GM06990 (cell line): ENCODE results near the gene WDR72.

Source experiments
- DNase-seq: peaks from one replicate; pipeline ENCODE4 v3.0.0-alpha.2; 2011; ENCODE audit not compliant: insufficient read length; ENCODE audit errors: extremely low read depth
- H3K27me3 ChIP-seq: replicated peaks from 2 replicates; pipeline ENCODE4 v1.6.0; 2011; ENCODE audit warnings: low read length; ENCODE audit not compliant: control insufficient read depth, insufficient read depth
- H3K36me3 ChIP-seq: 2 replicates; pipeline ENCODE4 v1.5.1; 2011; ENCODE audit warnings: low read length; ENCODE audit not compliant: control insufficient read depth, insufficient read depth
- H3K4me3 ChIP-seq: replicated peaks from 2 replicates; pipeline ENCODE4 v1.5.1; 2011; ENCODE audit warnings: low read depth, mild to moderate bottlenecking, control low read depth, low read length
- TF ChIP-seq, protein P1 (sequence below): IDR thresholded peaks from 2 replicates; pipeline ENCODE4 v1.5.1; 2011; ENCODE audit warnings: low read length, control low read depth, mild to moderate bottlenecking, inconsistent platforms; ENCODE audit not compliant: insufficient read depth, poor library complexity, severe bottlenecking

The WDR72 gene

GRCh38 chr15:53753813-53754212 lies 5.7 kb downstream of the WDR72 start:
- no peaks in the 10 kb centered on the region for H3K27me3 ChIP-seq
- DNase-seq = no peak
- no peak overlapping the region for H3K4me3 ChIP-seq
- H3K36me3 ChIP-seq = no peaks in the 10 kb centered on the region
- TF ChIP-seq, protein P1, sequence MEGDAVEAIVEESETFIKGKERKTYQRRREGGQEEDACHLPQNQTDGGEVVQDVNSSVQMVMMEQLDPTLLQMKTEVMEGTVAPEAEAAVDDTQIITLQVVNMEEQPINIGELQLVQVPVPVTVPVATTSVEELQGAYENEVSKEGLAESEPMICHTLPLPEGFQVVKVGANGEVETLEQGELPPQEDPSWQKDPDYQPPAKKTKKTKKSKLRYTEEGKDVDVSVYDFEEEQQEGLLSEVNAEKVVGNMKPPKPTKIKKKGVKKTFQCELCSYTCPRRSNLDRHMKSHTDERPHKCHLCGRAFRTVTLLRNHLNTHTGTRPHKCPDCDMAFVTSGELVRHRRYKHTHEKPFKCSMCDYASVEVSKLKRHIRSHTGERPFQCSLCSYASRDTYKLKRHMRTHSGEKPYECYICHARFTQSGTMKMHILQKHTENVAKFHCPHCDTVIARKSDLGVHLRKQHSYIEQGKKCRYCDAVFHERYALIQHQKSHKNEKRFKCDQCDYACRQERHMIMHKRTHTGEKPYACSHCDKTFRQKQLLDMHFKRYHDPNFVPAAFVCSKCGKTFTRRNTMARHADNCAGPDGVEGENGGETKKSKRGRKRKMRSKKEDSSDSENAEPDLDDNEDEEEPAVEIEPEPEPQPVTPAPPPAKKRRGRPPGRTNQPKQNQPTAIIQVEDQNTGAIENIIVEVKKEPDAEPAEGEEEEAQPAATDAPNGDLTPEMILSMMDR = no peak

DNA sequence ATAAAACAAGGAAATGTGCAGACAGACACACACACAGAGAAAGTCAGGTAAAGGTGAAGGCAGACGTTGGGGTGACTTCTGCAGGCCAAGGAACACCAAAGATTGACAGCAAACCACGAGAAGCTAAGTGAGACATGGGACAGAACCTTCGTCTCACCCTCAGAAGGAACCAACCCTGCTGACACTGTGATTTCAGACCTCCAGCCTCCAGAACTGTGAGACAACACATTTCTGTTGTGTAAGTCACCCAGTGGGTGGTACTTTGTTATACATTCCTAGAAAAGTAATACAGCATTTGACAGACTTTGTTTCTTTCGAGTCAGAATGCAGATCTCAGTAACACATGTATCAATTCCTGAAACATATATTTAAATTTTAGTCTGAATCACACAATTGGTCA lies 7.1 kb downstream of the WDR72 start:
- no peak for DNase-seq
- Histone ChIP-seq H3K4me3 (no peak overlapping the region), H3K27me3 (no peaks in the 10 kb centered on the region), H3K36me3 (no peaks in the 10 kb centered on the region)
- TF ChIP-seq, protein P1 = no peak

GRCh38 chr15:53747501-53748068 lies 11.9 kb downstream of the WDR72 start:
- H3K27me3 ChIP-seq = no peaks in the 10 kb centered on the region
- DNase-seq = no peak
- TF ChIP-seq, protein P1 = no peak
- H3K4me3 ChIP-seq = no peak overlapping the region
- H3K36me3 ChIP-seq = no peaks in the 10 kb centered on the region

- H3K4me3 ChIP-seq = no peak overlapping the region
- TF ChIP-seq, protein P1 = no peak
- H3K36me3 ChIP-seq = no peaks in the 10 kb centered on the region
- no peaks in the 10 kb centered on the region for H3K27me3 ChIP-seq
- DNase-seq = no peak
Observed at GRCh38 chr15:53746101-53746500, 13.4 kb downstream of the WDR72 start.

DNA sequence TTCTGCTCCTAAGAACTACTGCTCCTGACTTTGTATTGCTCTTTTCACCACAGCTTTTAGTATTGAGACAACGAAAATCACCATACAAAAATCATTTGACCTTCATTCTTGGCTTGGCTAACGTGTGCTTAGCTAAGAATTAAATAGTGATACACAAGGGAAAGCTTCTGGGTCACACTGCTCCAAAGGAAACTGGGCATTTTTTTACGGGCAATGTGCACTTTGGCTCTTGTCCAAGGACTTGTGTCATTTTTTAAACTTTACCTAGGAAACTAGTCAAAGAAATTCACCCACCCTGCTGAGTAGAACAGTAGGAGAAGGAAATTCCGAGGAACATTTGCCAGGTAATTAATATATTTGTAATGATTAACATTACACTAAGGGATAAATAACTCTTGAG lies 19.8 kb downstream of the WDR72 start:
- no peaks in the 10 kb centered on the region for H3K36me3 ChIP-seq
- TF ChIP-seq, protein P1 = no peak
- no peaks in the 10 kb centered on the region for H3K27me3 ChIP-seq
- no peak for DNase-seq
- no peak overlapping the region for H3K4me3 ChIP-seq

DNA sequence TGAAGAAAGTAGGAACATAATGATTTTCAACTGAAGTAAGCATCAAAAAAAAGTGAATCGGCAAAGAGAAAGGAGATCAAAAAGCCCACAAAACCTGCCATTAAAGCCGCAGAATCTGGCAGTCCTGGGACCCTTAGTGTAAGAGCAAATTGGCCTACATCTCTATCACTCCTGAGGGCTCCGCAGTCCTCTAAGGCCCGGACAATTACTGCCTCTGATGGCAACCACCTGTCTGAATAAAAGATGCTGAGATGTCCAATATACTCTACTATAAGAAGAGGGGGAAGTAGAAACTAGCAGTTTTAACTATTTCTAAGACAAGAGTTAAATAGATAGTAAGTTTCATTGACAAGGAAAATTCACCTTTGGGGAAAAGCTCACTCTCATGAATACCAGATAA lies 20.3 kb downstream of the WDR72 start:
- no peak overlapping the region for H3K4me3 ChIP-seq
- DNase-seq = no peak
- TF ChIP-seq, protein P1 = no peak
- H3K36me3 ChIP-seq = no peaks in the 10 kb centered on the region
- H3K27me3 ChIP-seq = no peaks in the 10 kb centered on the region
